Muscle layer of colon (tissue), 2 donors: ENCODE results near the gene PIGQ.

Experiments used
- H3K27ac ChIP-seq: one replicate; pipeline ENCODE4 v1.7.0; 2013; ENCODE audit warnings: low read depth, mild to moderate bottlenecking, low read length, moderate library complexity
- H3K27me3 ChIP-seq, 2 donors: one replicate each; pipeline ENCODE4 v1.7.0; 2013; ENCODE audit warnings: low read length in 2 of 2, mild to moderate bottlenecking in 2 of 2; ENCODE audit not compliant: insufficient read depth in 2 of 2, control insufficient read depth in 1 of 2
- H3K36me3 ChIP-seq: one replicate; pipeline ENCODE4 v1.7.0; 2013; ENCODE audit warnings: mild to moderate bottlenecking, low read length; ENCODE audit not compliant: insufficient read depth
- H3K4me1 ChIP-seq: one replicate; pipeline ENCODE4 v1.7.0; 2013; ENCODE audit warnings: mild to moderate bottlenecking, low read length; ENCODE audit not compliant: insufficient read depth
- H3K4me3 ChIP-seq, 2 donors: one replicate each; pipeline ENCODE4 v1.7.0; 2013; ENCODE audit warnings: low read length in 2 of 2, low read depth in 1 of 2, mild to moderate bottlenecking in 1 of 2, moderate library complexity in 1 of 2
- H3K9ac ChIP-seq: one replicate; pipeline ENCODE4 v1.7.0; 2013; ENCODE audit warnings: low read length
- H3K9me3 ChIP-seq: one replicate; pipeline ENCODE4 v1.7.0; 2013; ENCODE audit warnings: mild to moderate bottlenecking, low read length
- donor health status: abdominal sarcoma.
- donor health status: Adenocarcinoma of cecum.

PIGQ gene

GRCh38 chr16:569445-570254, at the start of gene PIGQ:
TSS of gene PIGQ (plus strand) at chr16:569968. CDS start at chr16:574075, 4,107 bp downstream.
- H3K9me3 ChIP-seq, result no peaks in the 10 kb centered on the region
- H3K4me1 ChIP-seq, result peaks cover 26% of the 10 kb centered on the region
- peak within 1 kb of the TSS; percentile 64 to 70 for H3K4me3 ChIP-seq
- H3K27ac ChIP-seq, result peak within 1 kb of the TSS; percentile 67
- H3K9ac ChIP-seq, result peak within 1 kb of the TSS; percentile 68
- no peaks in the 10 kb centered on the region for H3K36me3 ChIP-seq
- H3K27me3 ChIP-seq, result no peaks in the 10 kb centered on the region

- no peak overlapping the region for H3K4me3 ChIP-seq
- peaks cover 32% of the 10 kb centered on the region for H3K36me3 ChIP-seq
- no peaks in the 10 kb centered on the region for H3K27me3 ChIP-seq
- H3K4me1 ChIP-seq, result peaks cover 7% of the 10 kb centered on the region
- no peak overlapping the region for H3K9ac ChIP-seq
- no peak overlapping the region for H3K27ac ChIP-seq
- no peaks in the 10 kb centered on the region for H3K9me3 ChIP-seq
Measured at GRCh38 chr16:520847-521246, 48.9 kb upstream of the PIGQ start.

- Histone ChIP-seq H3K36me3 (peaks cover 26% of the 10 kb centered on the region), H3K4me3 (no peak overlapping the region), H3K9me3 (no peaks in the 10 kb centered on the region), H3K9ac (no peak overlapping the region), H3K27me3 (no peaks in the 10 kb centered on the region), H3K4me1 (peaks cover 15% of the 10 kb centered on the region), H3K27ac (no peak overlapping the region)
Measured at GRCh38 chr16:521381-522210, 48.2 kb upstream of the PIGQ start.

GRCh38 chr16:522320-523096, 47.3 kb upstream of the PIGQ start:
- H3K36me3 ChIP-seq, result peaks cover 26% of the 10 kb centered on the region
- H3K27me3 ChIP-seq, result no peaks in the 10 kb centered on the region
- no peaks in the 10 kb centered on the region for H3K9me3 ChIP-seq
- no peak overlapping the region for H3K27ac ChIP-seq
- H3K4me1 ChIP-seq, result peaks cover 16% of the 10 kb centered on the region
- no peak overlapping the region for H3K9ac ChIP-seq
- H3K4me3 ChIP-seq, result no peak overlapping the region

- H3K9ac ChIP-seq, result no peak overlapping the region
- no peak overlapping the region for H3K27ac ChIP-seq
Measured at GRCh38 chr16:523097-523741, 46.5 kb upstream of the PIGQ start.

GRCh38 chr16:524274-525040, 45.3 kb upstream of the PIGQ start:
- Histone ChIP-seq H3K9me3 (no peaks in the 10 kb centered on the region), H3K4me3 (no peak overlapping the region), H3K27ac (no peak overlapping the region), H3K9ac (no peak overlapping the region), H3K36me3 (peaks cover 17% of the 10 kb centered on the region), H3K27me3 (no peaks in the 10 kb centered on the region), H3K4me1 (peaks cover 27% of the 10 kb centered on the region)

More at GRCh38 chr16:523097-523741, 46.5 kb upstream of the PIGQ start:
- peaks cover 26% of the 10 kb centered on the region for H3K36me3 ChIP-seq
- H3K9me3 ChIP-seq, result no peaks in the 10 kb centered on the region
- no peaks in the 10 kb centered on the region for H3K27me3 ChIP-seq
- peaks cover 16% of the 10 kb centered on the region for H3K4me1 ChIP-seq
- no peak overlapping the region for H3K4me3 ChIP-seq

- H3K27me3 ChIP-seq, result no peaks in the 10 kb centered on the region
- no peaks in the 10 kb centered on the region for H3K9me3 ChIP-seq
- no peak overlapping the region for H3K9ac ChIP-seq
- peaks cover 11% of the 10 kb centered on the region for H3K36me3 ChIP-seq
- H3K27ac ChIP-seq, result no peak overlapping the region
- H3K4me3 ChIP-seq, result no peak overlapping the region
- peaks cover 33% of the 10 kb centered on the region for H3K4me1 ChIP-seq
Measured at GRCh38 chr16:525123-525519, 44.6 kb upstream of the PIGQ start.

GRCh38 chr16:525520-526180, 44.1 kb upstream of the PIGQ start:
- no peaks in the 10 kb centered on the region for H3K9me3 ChIP-seq
- H3K27ac ChIP-seq, result peak overlapping the region; percentile 90
- peak overlapping the region in 1 of 2 donors; percentile 86 for H3K4me3 ChIP-seq
- H3K27me3 ChIP-seq, result no peaks in the 10 kb centered on the region
- peaks cover 33% of the 10 kb centered on the region for H3K4me1 ChIP-seq
- peaks cover 5% of the 10 kb centered on the region for H3K36me3 ChIP-seq
- peak overlapping the region; percentile 84 for H3K9ac ChIP-seq

- peak overlapping the region; percentile 83 to 86 for H3K4me3 ChIP-seq
- H3K27me3 ChIP-seq, result no peaks in the 10 kb centered on the region
- peak overlapping the region; percentile 90 for H3K27ac ChIP-seq
- H3K36me3 ChIP-seq, result no peaks in the 10 kb centered on the region
- peaks cover 33% of the 10 kb centered on the region for H3K4me1 ChIP-seq
- peak overlapping the region; percentile 84 for H3K9ac ChIP-seq
- H3K9me3 ChIP-seq, result no peaks in the 10 kb centered on the region
Measured at GRCh38 chr16:526181-527014, 43.4 kb upstream of the PIGQ start.
